Measurements from ENCODE around the gene CDH23.

The CDH23 gene

DNA sequence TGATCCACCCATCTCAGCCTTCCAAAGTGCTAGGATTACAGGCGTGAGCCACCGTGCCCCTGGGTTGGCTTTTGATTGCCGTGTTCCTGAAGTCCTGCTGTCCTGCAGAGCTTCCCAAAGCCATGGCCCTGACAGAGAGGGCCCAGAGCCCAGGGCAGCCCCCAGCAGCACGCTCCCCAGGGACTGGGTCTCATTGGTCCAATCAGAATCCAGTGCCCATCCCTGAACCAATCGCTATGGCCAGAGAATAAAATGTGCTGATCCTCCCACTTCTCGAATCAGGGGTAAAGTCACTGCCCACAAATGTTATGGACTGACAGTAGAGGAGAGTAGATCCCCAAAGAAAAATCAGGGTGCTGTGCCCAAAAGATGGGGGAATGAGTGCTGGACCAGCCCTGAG is 327.8 kb downstream of the CDH23 start:
- DNase-seq (ENCODE audit: low read depth): no peak
- H3K4me3 ChIP-seq (ENCODE audit: low read length): no peak overlapping the region
- TF ChIP-seq, protein P1, sequence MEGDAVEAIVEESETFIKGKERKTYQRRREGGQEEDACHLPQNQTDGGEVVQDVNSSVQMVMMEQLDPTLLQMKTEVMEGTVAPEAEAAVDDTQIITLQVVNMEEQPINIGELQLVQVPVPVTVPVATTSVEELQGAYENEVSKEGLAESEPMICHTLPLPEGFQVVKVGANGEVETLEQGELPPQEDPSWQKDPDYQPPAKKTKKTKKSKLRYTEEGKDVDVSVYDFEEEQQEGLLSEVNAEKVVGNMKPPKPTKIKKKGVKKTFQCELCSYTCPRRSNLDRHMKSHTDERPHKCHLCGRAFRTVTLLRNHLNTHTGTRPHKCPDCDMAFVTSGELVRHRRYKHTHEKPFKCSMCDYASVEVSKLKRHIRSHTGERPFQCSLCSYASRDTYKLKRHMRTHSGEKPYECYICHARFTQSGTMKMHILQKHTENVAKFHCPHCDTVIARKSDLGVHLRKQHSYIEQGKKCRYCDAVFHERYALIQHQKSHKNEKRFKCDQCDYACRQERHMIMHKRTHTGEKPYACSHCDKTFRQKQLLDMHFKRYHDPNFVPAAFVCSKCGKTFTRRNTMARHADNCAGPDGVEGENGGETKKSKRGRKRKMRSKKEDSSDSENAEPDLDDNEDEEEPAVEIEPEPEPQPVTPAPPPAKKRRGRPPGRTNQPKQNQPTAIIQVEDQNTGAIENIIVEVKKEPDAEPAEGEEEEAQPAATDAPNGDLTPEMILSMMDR (conservative IDR thresholded peaks at IDR 0.05; ENCODE audit: low read depth, low read length): no peak

DNA sequence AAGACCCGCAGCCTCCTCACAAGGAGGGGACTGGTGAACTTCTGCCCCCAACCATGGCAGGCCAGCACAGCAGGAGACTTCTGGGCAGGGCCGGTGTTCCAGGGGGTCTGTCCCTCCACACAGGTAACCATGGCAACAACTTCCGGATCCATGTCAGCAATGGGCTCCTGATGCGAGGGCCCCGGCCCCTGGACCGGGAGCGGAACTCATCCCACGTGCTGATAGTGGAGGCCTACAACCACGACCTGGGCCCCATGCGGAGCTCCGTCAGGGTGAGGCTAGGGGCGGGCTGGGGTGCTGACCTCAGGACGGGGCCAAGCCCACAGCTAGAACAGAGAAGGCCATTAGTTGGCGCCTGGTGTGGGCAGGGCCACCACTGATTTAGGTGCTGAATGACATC is 328.5 kb downstream of the CDH23 start:
- TF ChIP-seq, protein P1 (conservative IDR thresholded peaks at IDR 0.05; ENCODE audit: low read depth, low read length): no peak
- H3K4me3 ChIP-seq (ENCODE audit: low read length): no peak overlapping the region
- DNase-seq (ENCODE audit: low read depth): no peak

DNA sequence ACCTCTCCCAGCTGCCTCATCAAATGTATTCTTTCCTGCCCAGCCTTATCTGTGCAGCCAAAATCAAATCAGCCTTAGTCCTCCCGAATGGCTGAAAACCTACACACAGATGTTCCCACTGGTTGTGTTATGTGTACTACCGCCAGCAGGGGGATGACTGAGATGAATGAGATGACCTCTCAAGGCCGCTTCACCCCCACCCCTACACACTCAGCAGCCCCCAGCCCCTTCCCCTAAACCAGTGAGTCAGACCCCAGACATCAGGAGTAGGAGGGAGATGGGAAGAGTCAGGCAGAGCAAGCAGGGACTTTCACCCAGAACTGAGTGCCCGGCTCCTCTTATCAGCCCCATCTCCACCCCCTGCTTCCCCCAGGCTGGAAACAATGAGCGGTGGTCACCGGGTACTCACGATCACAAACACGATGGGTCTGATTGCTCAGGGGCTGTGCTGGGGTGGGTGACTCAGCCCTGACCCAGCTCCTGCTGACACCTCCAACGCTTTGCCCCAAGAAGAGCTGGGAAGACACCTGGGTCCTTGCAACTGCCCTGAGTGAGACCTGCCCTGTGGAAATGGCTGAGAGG is 329.4 kb downstream of the CDH23 start:
- DNase-seq (ENCODE audit: low read depth): no peak
- TF ChIP-seq, protein P1 (conservative IDR thresholded peaks at IDR 0.05; ENCODE audit: low read depth, low read length): peak; percentile 58
- H3K4me3 ChIP-seq (ENCODE audit: low read length): no peak overlapping the region

DNA sequence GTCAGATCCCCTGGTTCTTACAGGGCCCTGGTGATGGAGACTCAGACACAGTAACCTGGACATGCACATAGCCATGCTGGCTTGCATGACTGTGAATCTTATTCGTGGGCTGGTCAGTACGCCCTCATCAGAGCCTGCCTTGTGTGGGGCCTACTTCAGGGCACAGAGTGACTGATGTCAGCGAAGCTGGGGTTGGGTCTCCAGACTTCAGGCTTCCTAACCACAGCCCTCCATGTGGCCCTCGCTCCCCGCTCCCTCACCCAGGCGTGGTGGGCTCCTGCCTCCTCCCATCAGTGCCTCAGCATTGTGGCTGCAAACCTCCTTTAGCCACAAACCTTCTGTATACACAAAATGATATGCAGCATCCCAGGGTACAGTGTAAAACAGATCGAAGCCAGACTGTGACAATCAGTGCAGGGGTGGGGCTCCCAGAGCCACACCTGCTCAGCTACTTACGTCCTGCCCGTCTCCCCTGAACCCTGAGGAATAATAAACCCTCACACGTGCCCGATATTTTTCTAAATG is 329.9 kb downstream of the CDH23 start:
- TF ChIP-seq, protein P1 (conservative IDR thresholded peaks at IDR 0.05; ENCODE audit: low read depth, low read length): no peak
- H3K4me3 ChIP-seq (ENCODE audit: low read length): no peak overlapping the region
- no peak for DNase-seq (ENCODE audit: low read depth)

DNA sequence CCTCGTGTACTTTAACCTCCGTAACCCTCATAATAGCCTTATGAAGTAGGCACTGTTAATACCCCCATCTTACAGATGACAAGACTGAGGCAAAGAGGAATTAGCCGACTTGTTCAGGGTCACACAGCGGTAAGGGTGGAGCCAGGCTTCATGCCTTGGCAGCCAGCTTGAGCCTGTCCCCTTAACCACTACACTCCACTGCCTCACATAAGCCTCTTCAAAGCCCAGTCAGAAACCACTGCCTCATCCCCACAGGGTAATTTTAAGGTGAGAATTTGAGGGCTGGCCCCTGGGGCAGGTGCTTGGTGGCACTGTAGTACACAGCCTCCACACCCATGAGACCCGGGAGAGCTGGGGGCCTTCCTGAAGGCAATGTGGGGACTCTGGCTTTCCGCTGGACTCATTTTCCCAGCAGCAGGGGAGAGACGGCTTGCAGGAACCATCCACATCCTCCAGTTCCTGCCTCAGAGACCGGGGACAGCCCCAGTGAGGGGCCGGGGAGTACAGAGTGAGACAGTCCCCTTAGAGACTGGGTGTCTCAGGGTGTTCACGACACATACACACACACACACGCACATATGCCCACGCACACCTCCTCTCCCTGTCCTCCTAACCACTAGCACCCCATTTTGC is 330.5 kb downstream of the CDH23 start:
- H3K4me3 ChIP-seq (ENCODE audit: low read length): no peak overlapping the region
- TF ChIP-seq, protein P1 (conservative IDR thresholded peaks at IDR 0.05; ENCODE audit: low read depth, low read length): no peak
- DNase-seq (ENCODE audit: low read depth): no peak

DNA sequence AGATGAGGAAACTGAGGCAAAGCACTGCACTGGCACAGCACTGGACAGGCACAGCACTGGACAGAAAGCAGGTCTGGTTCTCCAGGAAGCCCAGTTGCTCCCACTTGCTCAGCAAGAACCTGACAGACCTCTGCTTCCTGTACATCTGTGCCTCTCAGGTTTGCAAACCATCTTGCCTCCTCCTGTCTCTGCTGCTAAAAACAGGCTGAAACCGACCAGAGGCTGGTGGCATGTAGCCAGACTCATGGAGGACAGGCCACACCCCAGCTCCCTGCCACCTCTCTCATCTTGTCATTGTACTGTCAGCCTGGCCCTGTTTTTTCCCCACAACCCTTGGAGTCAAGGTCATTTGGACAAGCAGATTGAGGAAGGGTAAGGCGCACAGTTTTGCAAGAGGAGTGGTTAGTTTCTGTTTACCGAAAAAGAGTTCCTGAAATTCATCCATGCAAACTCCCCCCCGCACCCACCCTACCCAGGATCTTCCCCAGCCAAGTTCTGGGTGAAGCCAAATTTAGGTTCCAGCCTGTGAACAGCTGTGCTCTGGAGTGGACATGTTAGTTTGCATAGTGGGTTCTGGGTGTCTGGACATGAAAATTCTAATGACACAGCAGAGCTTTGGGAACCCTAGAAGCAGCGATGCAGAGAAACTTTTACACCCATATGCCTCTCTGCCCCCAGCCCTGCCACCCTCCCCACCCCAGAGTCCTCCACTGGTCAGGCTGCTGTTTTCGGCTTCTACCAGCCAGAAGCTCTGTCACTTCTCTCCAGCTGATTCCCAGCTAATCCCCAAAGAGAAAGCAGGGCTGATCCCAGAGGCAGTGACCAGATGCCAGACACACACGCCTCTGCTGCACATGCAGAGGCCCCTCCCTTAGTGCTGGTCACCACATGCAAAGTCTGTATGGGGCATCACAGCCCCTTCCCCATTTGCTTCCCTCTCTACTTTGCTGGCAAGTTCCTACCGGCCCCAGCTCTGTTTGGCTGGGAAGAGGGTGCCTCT is 331.3 kb downstream of the CDH23 start:
- DNase-seq (ENCODE audit: low read depth): no peak
- H3K4me3 ChIP-seq (ENCODE audit: low read length): no peak overlapping the region
- TF ChIP-seq, protein P1 (conservative IDR thresholded peaks at IDR 0.05; ENCODE audit: low read depth, low read length): no peak

Measured in retinal pigment epithelial cell (primary cell).